Keratinocyte (primary cell): ENCODE data around the gene FBXO34. TPM values are rescaled to one million over a fixed set of nuclear protein-coding genes. Genes with fewer than 3 reads are reported as not detected.

Experiments
- DNase-seq: peaks from one replicate; pipeline ENCODE4 v3.0.0-alpha.2; 2011; ENCODE audit warnings: low read depth, missing footprints, low spot score
- FAIRE-seq: peaks from 2 replicates; lab custom pipeline; 2011; peaks lifted over from hg19 to GRCh38; lab: Jason Lieb, UNC
- H2AFZ ChIP-seq: 2 replicates; pipeline ENCODE4 v1.6.0; 2012; ENCODE audit warnings: low read length, control low read depth, inconsistent platforms; ENCODE audit not compliant: control insufficient read depth
- H3K27ac ChIP-seq: 2 replicates; pipeline ENCODE4 v1.5.1; 2011; ENCODE audit warnings: low read length; ENCODE audit not compliant: control insufficient read depth, insufficient read depth
- H3K27me3 ChIP-seq: 3 replicates; pipeline ENCODE4 v1.6.0; 2011; ENCODE audit warnings: low read length; ENCODE audit not compliant: control insufficient read depth, insufficient read depth; ENCODE audit errors: extremely low read depth
- H3K36me3 ChIP-seq, 2 experiments: 2 replicates in 1 of 2; 3 replicates in 1 of 2; pipeline ENCODE4 v1.5.1; 2011; ENCODE audit warnings: low read length in 2 of 2, mild to moderate bottlenecking in 1 of 2; ENCODE audit not compliant: control insufficient read depth in 2 of 2, insufficient read depth in 2 of 2; ENCODE audit errors: extremely low read depth in 1 of 2
- H3K4me1 ChIP-seq: 3 replicates; pipeline ENCODE4 v1.5.1; 2011; ENCODE audit warnings: low read length; ENCODE audit not compliant: control insufficient read depth, insufficient read depth; ENCODE audit errors: extremely low read depth
- H3K4me2 ChIP-seq: 3 replicates; pipeline ENCODE4 v1.6.0; 2011; ENCODE audit warnings: low read depth, low read length; ENCODE audit not compliant: control insufficient read depth, insufficient read depth; ENCODE audit errors: extremely low read depth
- H3K4me3 ChIP-seq, 3 experiments: fragments of 200-600 bp in 1 of 3; sonication (generic) in 1 of 3; 2 replicates in 2 of 3; 3 replicates in 1 of 3; pipeline ENCODE4 v1.5.1; 2011 to 2016; ENCODE audit warnings: low read length in 3 of 3, mild to moderate bottlenecking in 3 of 3, control low read depth in 2 of 3, inconsistent platforms in 1 of 3, low read depth in 1 of 3, mixed read lengths in 1 of 3, mixed run types in 1 of 3, moderate library complexity in 1 of 3; ENCODE audit not compliant: control insufficient read depth in 2 of 3, insufficient read depth in 2 of 3; ENCODE audit errors: extremely low read depth in 1 of 3
- H3K79me2 ChIP-seq: 2 replicates; pipeline ENCODE4 v1.6.0; 2012; ENCODE audit warnings: low read length; ENCODE audit not compliant: control insufficient read depth, insufficient read depth
- H3K9ac ChIP-seq: 3 replicates; pipeline ENCODE4 v1.6.0; 2011; ENCODE audit warnings: low read length; ENCODE audit not compliant: control insufficient read depth, insufficient read depth; ENCODE audit errors: extremely low read depth
- H3K9me1 ChIP-seq: 3 replicates; pipeline ENCODE4 v1.6.0; 2011; ENCODE audit warnings: low read length; ENCODE audit not compliant: control insufficient read depth, insufficient read depth; ENCODE audit errors: extremely low read depth
- H3K9me3 ChIP-seq: 2 replicates; pipeline ENCODE4 v1.5.1; 2012; ENCODE audit warnings: low read depth, low read length; ENCODE audit not compliant: control insufficient read depth
- H4K20me1 ChIP-seq: 3 replicates; pipeline ENCODE4 v1.6.0; 2011; ENCODE audit warnings: low read length; ENCODE audit not compliant: control insufficient read depth, insufficient read depth; ENCODE audit errors: extremely low read depth
- CTCF ChIP-seq, 3 experiments: IDR thresholded peaks in 1 of 3; conservative IDR thresholded peaks in 1 of 3; optimal IDR thresholded peaks in 1 of 3; 2 replicates in 2 of 3; 3 replicates in 1 of 3; pipeline versions ENCODE3 to v1.5.1; 2011; ENCODE audit warnings: low read length in 3 of 3, mild to moderate bottlenecking in 3 of 3, moderate library complexity in 2 of 3, control low read depth in 1 of 3, inconsistent platforms in 1 of 3; ENCODE audit not compliant: insufficient read depth in 2 of 3; ENCODE audit errors: extremely low read depth in 1 of 3
- EZH2 ChIP-seq: IDR thresholded peaks from one replicate; pipeline ENCODE4 v1.6.1; 2012; ENCODE audit warnings: inconsistent platforms, mild to moderate bottlenecking, low read length, moderate library complexity
- dilution Hi-C: fragments of 300-500 bp; cut with MboI; formaldehyde crosslinking; loops from one replicate; pipeline ENCODE4 v1.7.0; 2020; ENCODE audit warnings: low sequenced_read_pairs; ENCODE audit not compliant: extremely low pct_ligation_motif_present
- polyA plus RNA-seq, 5 experiments: library from polyadenylated mRNA; depleted of rRNA in 3 of 5; stranded (reverse) in 3 of 5; stranded (forward) in 1 of 5; unstranded in 1 of 5; fragments of >200 nt; gene quantifications; 1 replicate in 1 of 5; 2 replicates in 3 of 5; 3 replicates in 1 of 5; pipeline versions ENCODE4 v1.2.1 to v1.2.3, GENCODE V29; 2011 to 2012; ENCODE audit warnings: missing spikeins in 2 of 5, low read depth in 1 of 5, low replicate concordance in 1 of 5

FBXO34 gene
- polyA plus RNA-seq, 1 donor (not counting 4 experiments of a cell fraction or from before 2014, with no cell fraction given): 18.0 TPM

- H3K4me3 ChIP-seq: no peak overlapping the region
- H3K79me2 ChIP-seq: peaks cover 74% of the 10 kb centered on the region
- DNase-seq (no peak), FAIRE-seq (no peak)
- H3K9me1 ChIP-seq: no peaks in the 10 kb centered on the region
- dilution Hi-C loops: no loop called here
- no peaks in the 10 kb centered on the region for H3K9me3 ChIP-seq
- no peak overlapping the region for H3K4me2 ChIP-seq
- TF ChIP-seq CTCF (optimal IDR thresholded peaks at IDR 0.05 in 1 of 3, IDR thresholded peaks at IDR 0.05 in 1 of 3, conservative IDR thresholded peaks at IDR 0.05 in 1 of 3; ENCODE audit: extremely low read depth in 1 of 3, insufficient read depth in 2 of 3, low read length in 3 of 3): no peak
- TF ChIP-seq EZH2: no peak
- no peak overlapping the region for H3K27ac ChIP-seq
- no peak overlapping the region for H2AFZ ChIP-seq
- no peaks in the 10 kb centered on the region for H3K4me1 ChIP-seq
- no peak overlapping the region for H3K9ac ChIP-seq
- peaks cover 0 to 3% of the 10 kb centered on the region in 2 experiments for H3K36me3 ChIP-seq
- no peaks in the 10 kb centered on the region for H3K27me3 ChIP-seq
- peaks cover 2% of the 10 kb centered on the region for H4K20me1 ChIP-seq
These were observed 13.9 kb downstream of the FBXO34 start for GRCh38 chr14:55285048-55285652.

GRCh38 chr14:55288439-55288838 lies 17.2 kb downstream of the FBXO34 start:
- peaks cover 2% of the 10 kb centered on the region for H4K20me1 ChIP-seq
- H2AFZ ChIP-seq: no peak overlapping the region
- dilution Hi-C loops: no loop called here

More at GRCh38 chr14:55288439-55288838, 17.2 kb downstream of the FBXO34 start:
- Histone ChIP-seq H3K4me3 (no peak overlapping the region), H3K36me3 (peaks cover 0 to 1% of the 10 kb centered on the region in 2 experiments), H3K9ac (no peak overlapping the region), H3K9me1 (no peaks in the 10 kb centered on the region), H3K27me3 (no peaks in the 10 kb centered on the region), H3K4me1 (no peaks in the 10 kb centered on the region), H3K4me2 (no peak overlapping the region), H3K27ac (no peak overlapping the region), H3K79me2 (peaks cover 75% of the 10 kb centered on the region), H3K9me3 (no peaks in the 10 kb centered on the region)
- FAIRE-seq: no peak
- no peak for DNase-seq
- TF ChIP-seq CTCF (optimal IDR thresholded peaks at IDR 0.05 in 1 of 3, IDR thresholded peaks at IDR 0.05 in 1 of 3, conservative IDR thresholded peaks at IDR 0.05 in 1 of 3; ENCODE audit: extremely low read depth in 1 of 3, insufficient read depth in 2 of 3, low read length in 3 of 3): no peak
- TF ChIP-seq EZH2: no peak
